LNCaP clone FGC (cell line): ENCODE data around the gene GIMAP5.

ENCODE experiments used
- DNase-seq: peaks from one replicate; pipeline ENCODE4 v3.0.0-alpha.2; 2011; ENCODE audit warnings: low read depth
- H3K4me3 ChIP-seq: 2 replicates; pipeline ENCODE4 v1.5.1; 2011; ENCODE audit warnings: mild to moderate bottlenecking, low read depth, low read length, control low read depth
- TF ChIP-seq, protein P1 (sequence below): IDR thresholded peaks from 2 replicates; pipeline ENCODE4 v1.5.1; 2012; ENCODE audit warnings: mild to moderate bottlenecking; ENCODE audit not compliant: control insufficient read depth, insufficient read depth; ENCODE audit errors: extremely low read depth

Gene GIMAP5

DNA sequence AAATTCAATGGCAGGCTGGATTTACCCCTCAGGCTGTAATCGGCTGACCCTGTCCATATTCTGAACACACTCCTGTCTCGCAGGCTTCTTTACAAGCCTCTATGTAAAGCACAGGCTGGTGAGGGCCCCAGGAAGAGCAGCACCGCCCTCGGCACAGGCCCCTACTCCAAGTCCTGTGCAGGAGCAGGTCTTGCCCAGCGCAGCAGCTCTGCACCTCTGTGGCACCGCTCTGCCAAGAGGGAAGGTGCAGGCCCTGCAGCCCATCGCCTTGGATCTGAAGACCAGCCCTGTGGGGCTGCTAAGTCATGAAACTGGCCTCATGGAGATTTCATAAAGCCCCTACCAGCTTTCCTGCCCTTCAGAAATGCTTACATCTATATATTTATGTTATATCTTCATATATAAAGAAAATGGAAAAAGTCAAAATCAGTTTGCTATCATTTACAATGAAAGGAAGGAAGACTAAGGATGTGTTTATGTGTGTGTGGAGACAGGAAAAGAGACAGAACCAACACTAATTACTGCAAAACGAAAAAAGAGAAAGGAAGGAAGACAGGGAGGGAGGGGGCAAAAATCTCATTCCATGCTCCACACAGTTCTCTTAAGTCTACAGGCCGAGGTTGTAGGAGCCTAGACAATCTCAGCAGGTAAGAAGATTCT, 53.3 kb downstream of the GIMAP5 start:
- H3K4me3 ChIP-seq = no peak overlapping the region
- TF ChIP-seq, protein P1, sequence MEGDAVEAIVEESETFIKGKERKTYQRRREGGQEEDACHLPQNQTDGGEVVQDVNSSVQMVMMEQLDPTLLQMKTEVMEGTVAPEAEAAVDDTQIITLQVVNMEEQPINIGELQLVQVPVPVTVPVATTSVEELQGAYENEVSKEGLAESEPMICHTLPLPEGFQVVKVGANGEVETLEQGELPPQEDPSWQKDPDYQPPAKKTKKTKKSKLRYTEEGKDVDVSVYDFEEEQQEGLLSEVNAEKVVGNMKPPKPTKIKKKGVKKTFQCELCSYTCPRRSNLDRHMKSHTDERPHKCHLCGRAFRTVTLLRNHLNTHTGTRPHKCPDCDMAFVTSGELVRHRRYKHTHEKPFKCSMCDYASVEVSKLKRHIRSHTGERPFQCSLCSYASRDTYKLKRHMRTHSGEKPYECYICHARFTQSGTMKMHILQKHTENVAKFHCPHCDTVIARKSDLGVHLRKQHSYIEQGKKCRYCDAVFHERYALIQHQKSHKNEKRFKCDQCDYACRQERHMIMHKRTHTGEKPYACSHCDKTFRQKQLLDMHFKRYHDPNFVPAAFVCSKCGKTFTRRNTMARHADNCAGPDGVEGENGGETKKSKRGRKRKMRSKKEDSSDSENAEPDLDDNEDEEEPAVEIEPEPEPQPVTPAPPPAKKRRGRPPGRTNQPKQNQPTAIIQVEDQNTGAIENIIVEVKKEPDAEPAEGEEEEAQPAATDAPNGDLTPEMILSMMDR = no peak
- no peak for DNase-seq

DNA sequence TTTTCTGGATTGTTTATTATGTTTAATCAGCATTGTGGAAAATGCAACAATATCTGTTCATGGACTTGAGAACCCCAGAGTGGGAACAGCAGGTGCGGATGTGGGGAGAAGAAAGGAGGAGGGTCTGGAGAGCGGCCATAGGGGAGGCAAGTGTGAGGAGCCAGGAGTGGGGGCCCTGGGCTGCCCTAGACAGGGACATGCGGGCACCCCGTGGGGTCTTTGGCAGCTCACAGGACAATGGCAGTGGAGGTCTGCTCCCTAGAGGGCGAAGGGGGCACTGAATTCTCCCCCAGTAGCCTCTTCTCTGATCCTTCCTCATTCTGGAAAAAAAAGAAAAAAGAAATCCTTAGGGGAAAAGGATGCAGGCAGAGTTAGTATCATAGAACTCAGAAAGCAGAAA, 54.1 kb downstream of the GIMAP5 start:
- DNase-seq = no peak
- H3K4me3 ChIP-seq = no peak overlapping the region
- TF ChIP-seq, protein P1 = no peak

DNA sequence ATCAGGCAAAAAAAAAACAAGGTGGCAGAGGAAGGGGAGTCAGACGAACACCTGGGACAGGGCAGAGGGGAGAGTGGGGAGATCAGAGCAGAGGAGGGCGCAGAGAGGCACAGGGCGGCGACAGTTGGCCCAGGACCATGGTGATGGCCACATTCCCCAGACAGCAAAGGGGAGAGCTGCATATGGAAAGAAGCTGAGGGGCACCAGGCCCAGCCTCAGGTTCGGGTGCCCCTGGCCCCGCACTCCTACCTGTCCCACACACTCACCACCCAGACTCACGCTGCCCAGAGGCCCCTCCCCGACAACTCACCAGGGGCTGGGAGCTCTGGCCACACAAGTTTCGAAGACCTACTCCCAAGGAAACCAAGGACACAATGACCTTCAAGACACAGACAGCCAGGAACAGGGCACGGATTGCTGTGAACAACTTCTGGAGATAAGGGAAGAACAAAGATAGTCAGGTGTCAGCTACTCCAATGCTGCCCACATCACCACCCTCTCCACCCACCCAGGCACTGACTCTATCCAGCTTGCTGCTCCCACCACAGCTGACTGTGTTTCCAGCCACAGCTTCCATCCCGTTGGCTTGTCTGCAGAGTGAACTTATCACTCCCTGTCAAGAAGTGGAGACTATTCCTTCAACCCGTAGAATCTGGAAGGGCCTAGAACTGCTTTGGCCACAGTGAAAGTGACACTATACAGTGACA, 54.7 kb downstream of the GIMAP5 start:
- no peak overlapping the region for H3K4me3 ChIP-seq
- DNase-seq = no peak
- TF ChIP-seq, protein P1 = no peak
